ENCODE data around the gene TEAD1. TPM values are rescaled to one million over a fixed set of nuclear protein-coding genes. Genes with fewer than 3 reads are reported as not detected.

Gene TEAD1
- total and polyA plus RNA-seq, 8 donors = 5.9 to 35.1 (median 22.0) TPM

DNA sequence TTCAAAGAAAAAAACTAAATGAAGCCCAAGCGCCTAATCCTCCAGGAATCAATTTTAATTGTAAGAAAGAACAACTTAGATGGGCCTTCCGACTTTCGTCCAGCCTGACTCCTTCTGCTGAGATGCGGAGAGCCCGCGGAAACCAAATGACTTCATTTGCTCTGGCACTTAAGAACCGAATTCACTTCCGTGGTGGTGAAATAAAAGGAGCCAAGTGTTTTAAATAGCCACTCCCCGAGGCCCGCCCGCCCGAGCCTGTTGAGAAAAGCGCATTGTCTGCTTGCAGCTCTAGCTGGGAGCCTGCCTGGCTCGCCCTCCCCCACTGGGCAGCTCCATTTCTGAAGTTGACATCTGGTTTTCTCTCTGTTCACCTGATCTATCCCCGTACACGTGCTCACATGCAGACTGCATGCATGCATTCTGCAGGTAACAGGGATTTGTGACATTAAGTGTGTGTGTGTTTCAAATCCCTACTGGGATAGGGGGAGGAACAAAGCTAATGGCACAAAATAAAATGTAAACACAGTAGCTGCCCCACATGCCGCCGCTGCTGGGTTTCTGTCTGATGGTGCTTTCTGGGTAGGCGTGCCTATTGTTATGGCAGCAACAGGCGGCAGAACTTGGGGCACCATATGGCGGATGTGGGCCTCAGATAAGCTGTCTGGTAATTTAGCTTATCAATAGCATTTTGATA lies 6.2 kb downstream of the TEAD1 start:
- ATAC-seq (peak; percentile 94 to 97 (median 96)), DNase-seq (peak; percentile 86 to 94 (median 88)), FAIRE-seq (no peak)
- no peak for TF ChIP-seq CTCF (IDR thresholded peaks at IDR 0.05)
- no peaks in the 10 kb centered on the region for H3K9me3 ChIP-seq
- peak overlapping the region in 2 of 4 donors; percentile 9 to 11 for H3K4me3 ChIP-seq
- no peaks in the 10 kb centered on the region for H3K36me3 ChIP-seq
- intact Hi-C loops (cut with DNase I) = loop anchor here in 1 of 3 donors (10.0 kb wide), 1 partner anchor 114 kb away; no protein-coding TSS in a partner anchor
- WGBS, 2 donors = 5 to 7% methylated on average over 21 of the region's 21 CpGs
- H3K4me1 ChIP-seq = peaks cover 4 to 40% (median 21%) of the 10 kb centered on the region in 3 donors
- peak overlapping the region in 3 of 4 donors; percentile 33 to 78 (median 67) for H3K27ac ChIP-seq
- no peaks in the 10 kb centered on the region for H3K27me3 ChIP-seq

- H3K27ac ChIP-seq = peak overlapping the region in 3 of 4 donors; percentile 33 to 78 (median 67)
- FAIRE-seq (no peak), DNase-seq (no peak), ATAC-seq (no peak)
- peaks cover 4 to 45% (median 21%) of the 10 kb centered on the region in 3 donors for H3K4me1 ChIP-seq
- intact Hi-C loops (cut with DNase I) = loop anchor here in 1 of 3 donors (10.0 kb wide), 1 partner anchor 114 kb away; no protein-coding TSS in a partner anchor
- no peaks in the 10 kb centered on the region for H3K9me3 ChIP-seq
- no peaks in the 10 kb centered on the region for H3K27me3 ChIP-seq
- 70 to 74% methylated on average over 2 of the region's 2 CpGs for WGBS, 2 donors
- no peak for TF ChIP-seq CTCF (IDR thresholded peaks at IDR 0.05)
- no peaks in the 10 kb centered on the region for H3K36me3 ChIP-seq
- H3K4me3 ChIP-seq = peak overlapping the region in 2 of 4 donors; percentile 9 to 11
Measured at GRCh38 chr11:12680940-12681258, 6.7 kb downstream of the TEAD1 start.

GRCh38 chr11:12681466-12681865 lies 7.2 kb downstream of the TEAD1 start:
- intact Hi-C loops (cut with DNase I) = loop anchor here in 1 of 3 donors (10.0 kb wide), 1 partner anchor 113 kb away; no protein-coding TSS in a partner anchor
- no peak for TF ChIP-seq CTCF (IDR thresholded peaks at IDR 0.05)
- FAIRE-seq (no peak), ATAC-seq (no peak), DNase-seq (no peak)
- H3K27me3 ChIP-seq = no peaks in the 10 kb centered on the region
- H3K9me3 ChIP-seq = no peaks in the 10 kb centered on the region
- peak overlapping the region in 2 of 4 donors; percentile 67 to 78 for H3K27ac ChIP-seq
- H3K4me3 ChIP-seq = no peak overlapping the region
- 95 to 100% methylated on average over 4 of the region's 4 CpGs for WGBS, 2 donors
- no peaks in the 10 kb centered on the region for H3K36me3 ChIP-seq
- peaks cover 4 to 46% (median 21%) of the 10 kb centered on the region in 3 donors for H3K4me1 ChIP-seq

GRCh38 chr11:12682288-12682687 lies 8.1 kb downstream of the TEAD1 start:
- intact Hi-C loops (cut with DNase I) = loop anchor here in 1 of 3 donors (10.0 kb wide), 1 partner anchor 113 kb away; no protein-coding TSS in a partner anchor
- FAIRE-seq (no peak), DNase-seq (no peak), ATAC-seq (no peak)
- H3K27ac ChIP-seq = no peak overlapping the region
- peaks cover 4 to 40% (median 21%) of the 10 kb centered on the region in 3 donors for H3K4me1 ChIP-seq
- H3K9me3 ChIP-seq = no peaks in the 10 kb centered on the region
- no peak for TF ChIP-seq CTCF (IDR thresholded peaks at IDR 0.05)
- no peak overlapping the region for H3K4me3 ChIP-seq
- 39 to 40% methylated on average over 8 of the region's 8 CpGs for WGBS, 2 donors
- no peaks in the 10 kb centered on the region for H3K27me3 ChIP-seq
- no peaks in the 10 kb centered on the region for H3K36me3 ChIP-seq
